Smooth muscle cell (in vitro differentiated cells): ENCODE measurements around the gene STAT4. TPM values are rescaled to one million over a fixed set of nuclear protein-coding genes. Genes with fewer than 3 reads are reported as not detected.

ENCODE experiments used
- DNase-seq: peaks from one replicate; lab custom pipeline; 2025; ENCODE audit not compliant: unreplicated experiment; lab: John Stamatoyannopoulos, UW
- H2AFZ ChIP-seq: fragments of 200-600 bp; sonication (generic); 2 replicates; pipeline ENCODE4 v1.6.0; 2016; ENCODE audit warnings: antibody characterized with exemption, low read depth, mild to moderate bottlenecking
- H3F3A ChIP-seq: fragments of 200-600 bp; sonication (generic); 2 replicates; pipeline ENCODE4 v1.6.0; 2017; ENCODE audit warnings: antibody characterized with exemption, low read depth
- H3K27ac ChIP-seq: fragments of 200-600 bp; sonication (generic); 2 replicates; pipeline ENCODE4 v1.5.1; 2016; ENCODE audit warnings: low read depth, mild to moderate bottlenecking
- H3K27me3 ChIP-seq: fragments of 200-600 bp; sonication (generic); 2 replicates; pipeline ENCODE4 v1.6.1; 2016; ENCODE audit warnings: low read depth, mild to moderate bottlenecking
- H3K36me3 ChIP-seq: fragments of 200-600 bp; sonication (generic); 2 replicates; pipeline ENCODE4 v1.5.1; 2016; ENCODE audit warnings: low read depth
- H3K4me1 ChIP-seq: fragments of 200-600 bp; sonication (generic); 2 replicates; pipeline ENCODE4 v1.5.1; 2016; ENCODE audit warnings: low read depth
- H3K4me2 ChIP-seq: fragments of 200-600 bp; sonication (generic); 2 replicates; pipeline ENCODE4 v1.6.0; 2016; ENCODE audit warnings: mild to moderate bottlenecking
- H3K4me3 ChIP-seq: fragments of 200-600 bp; sonication (generic); 2 replicates; pipeline ENCODE4 v1.5.1; 2016; ENCODE audit warnings: mild to moderate bottlenecking
- H3K79me2 ChIP-seq: fragments of 200-600 bp; sonication (generic); 2 replicates; pipeline ENCODE4 v1.6.0; 2016; ENCODE audit warnings: low read depth, mild to moderate bottlenecking
- H3K9ac ChIP-seq: fragments of 200-600 bp; sonication (generic); 2 replicates; pipeline ENCODE4 v1.6.0; 2016; ENCODE audit warnings: low read depth
- H3K9me3 ChIP-seq: fragments of 200-600 bp; sonication (generic); replicated peaks from 2 replicates; pipeline ENCODE4 v1.5.1; 2016; ENCODE audit warnings: low read depth
- H4K20me1 ChIP-seq: fragments of 200-600 bp; sonication (generic); 2 replicates; pipeline ENCODE4 v1.6.0; 2016; ENCODE audit warnings: low read depth
- CTCF ChIP-seq: fragments of 200-600 bp; sonication (generic); IDR thresholded peaks from 2 replicates; pipeline ENCODE4 v1.5.1; 2017; ENCODE audit warnings: borderline replicate concordance, mild to moderate bottlenecking, antibody characterized with exemption; ENCODE audit not compliant: insufficient read depth, poor library complexity, severe bottlenecking
- WGBS: methylation state at CpG from one replicate; pipeline ENCODE4 v1.1.7; 2016; ENCODE audit warnings: low lambda C conversion rate; 5-methylcytosine and 5-hydroxymethylcytosine counted together
- polyA plus RNA-seq: library from polyadenylated mRNA; unstranded; fragments of >200 nt; fragmentation: Nextera tagmentation; extraction: Ambion mirVana; gene quantifications from 2 replicates; pipeline ENCODE4 v1.2.1, GENCODE V29; 2016
- total RNA-seq: library from RNA; depleted of rRNA; stranded (reverse); fragments of >200 nt; gene quantifications from 2 replicates; pipeline ENCODE4 v1.2.3, GENCODE V29; 2014

The STAT4 gene
- total and polyA plus RNA-seq, 2 experiments from 2014 or later: 0.89 to 8.4 TPM

- WGBS: 98% methylated on average over 7 of the region's 7 CpGs
- TF ChIP-seq CTCF: no peak
- no peaks in the 10 kb centered on the region for H3F3A ChIP-seq
- H3K79me2 ChIP-seq: no peaks in the 10 kb centered on the region
- DNase-seq: no peak
- H4K20me1 ChIP-seq: no peaks in the 10 kb centered on the region
- no peak overlapping the region for H3K4me3 ChIP-seq
- no peaks in the 10 kb centered on the region for H3K27me3 ChIP-seq
- H3K9me3 ChIP-seq: no peaks in the 10 kb centered on the region
- no peak overlapping the region for H3K4me2 ChIP-seq
- H3K4me1 ChIP-seq: no peaks in the 10 kb centered on the region
- peaks cover 58% of the 10 kb centered on the region for H3K36me3 ChIP-seq
- no peak overlapping the region for H2AFZ ChIP-seq
- no peak overlapping the region for H3K9ac ChIP-seq
- no peak overlapping the region for H3K27ac ChIP-seq
Measured at GRCh38 chr2:190994148-190994547, 156.6 kb downstream of the STAT4 start.

GRCh38 chr2:190993292-190993643, 157.5 kb downstream of the STAT4 start:
- Histone ChIP-seq H2AFZ (no peak overlapping the region), H3K36me3 (peaks cover 56% of the 10 kb centered on the region), H3K79me2 (no peaks in the 10 kb centered on the region), H3K9me3 (no peaks in the 10 kb centered on the region), H3K4me3 (no peak overlapping the region), H3K27ac (no peak overlapping the region), H3K27me3 (no peaks in the 10 kb centered on the region), H3K4me2 (no peak overlapping the region), H4K20me1 (no peaks in the 10 kb centered on the region), H3K4me1 (no peaks in the 10 kb centered on the region), H3F3A (no peaks in the 10 kb centered on the region), H3K9ac (no peak overlapping the region)
- no peak for TF ChIP-seq CTCF
- no peak for DNase-seq
- WGBS: 95% methylated on average over 6 of the region's 6 CpGs

GRCh38 chr2:190990132-190990531, 160.7 kb downstream of the STAT4 start:
- H4K20me1 ChIP-seq: no peaks in the 10 kb centered on the region
- H3K79me2 ChIP-seq: no peaks in the 10 kb centered on the region
- H3K27me3 ChIP-seq: no peaks in the 10 kb centered on the region
- no peak overlapping the region for H3K27ac ChIP-seq
- no peaks in the 10 kb centered on the region for H3F3A ChIP-seq
- no peaks in the 10 kb centered on the region for H3K9me3 ChIP-seq
- H3K9ac ChIP-seq: no peak overlapping the region
- H2AFZ ChIP-seq: no peak overlapping the region
- no peaks in the 10 kb centered on the region for H3K4me1 ChIP-seq
- TF ChIP-seq CTCF: no peak
- DNase-seq: no peak
- H3K4me2 ChIP-seq: no peak overlapping the region
- 92% methylated on average over 6 of the region's 6 CpGs for WGBS
- no peak overlapping the region for H3K4me3 ChIP-seq
- peaks cover 60% of the 10 kb centered on the region for H3K36me3 ChIP-seq

- Histone ChIP-seq H3K27me3 (no peaks in the 10 kb centered on the region), H4K20me1 (no peaks in the 10 kb centered on the region), H3K79me2 (no peaks in the 10 kb centered on the region), H3K9me3 (no peaks in the 10 kb centered on the region), H3K36me3 (peaks cover 58% of the 10 kb centered on the region), H2AFZ (no peak overlapping the region), H3K9ac (no peak overlapping the region), H3K27ac (no peak overlapping the region), H3K4me1 (no peaks in the 10 kb centered on the region), H3K4me3 (no peak overlapping the region), H3F3A (no peaks in the 10 kb centered on the region), H3K4me2 (no peak overlapping the region)
- DNase-seq: no peak
- WGBS: 97% methylated on average over 3 of the region's 3 CpGs
- TF ChIP-seq CTCF: no peak
Measured at GRCh38 chr2:190988910-190989309, 161.9 kb downstream of the STAT4 start.
